ENCODE data around the gene TBC1D1. TPM values are rescaled to one million over a fixed set of nuclear protein-coding genes. Genes with fewer than 3 reads are reported as not detected.

Gene TBC1D1
- total and polyA plus RNA-seq, 2 of the 8 experiments (the other 6 are each of a cell fraction or from before 2014, with no cell fraction given) = 96.9 to 162 TPM

DNA sequence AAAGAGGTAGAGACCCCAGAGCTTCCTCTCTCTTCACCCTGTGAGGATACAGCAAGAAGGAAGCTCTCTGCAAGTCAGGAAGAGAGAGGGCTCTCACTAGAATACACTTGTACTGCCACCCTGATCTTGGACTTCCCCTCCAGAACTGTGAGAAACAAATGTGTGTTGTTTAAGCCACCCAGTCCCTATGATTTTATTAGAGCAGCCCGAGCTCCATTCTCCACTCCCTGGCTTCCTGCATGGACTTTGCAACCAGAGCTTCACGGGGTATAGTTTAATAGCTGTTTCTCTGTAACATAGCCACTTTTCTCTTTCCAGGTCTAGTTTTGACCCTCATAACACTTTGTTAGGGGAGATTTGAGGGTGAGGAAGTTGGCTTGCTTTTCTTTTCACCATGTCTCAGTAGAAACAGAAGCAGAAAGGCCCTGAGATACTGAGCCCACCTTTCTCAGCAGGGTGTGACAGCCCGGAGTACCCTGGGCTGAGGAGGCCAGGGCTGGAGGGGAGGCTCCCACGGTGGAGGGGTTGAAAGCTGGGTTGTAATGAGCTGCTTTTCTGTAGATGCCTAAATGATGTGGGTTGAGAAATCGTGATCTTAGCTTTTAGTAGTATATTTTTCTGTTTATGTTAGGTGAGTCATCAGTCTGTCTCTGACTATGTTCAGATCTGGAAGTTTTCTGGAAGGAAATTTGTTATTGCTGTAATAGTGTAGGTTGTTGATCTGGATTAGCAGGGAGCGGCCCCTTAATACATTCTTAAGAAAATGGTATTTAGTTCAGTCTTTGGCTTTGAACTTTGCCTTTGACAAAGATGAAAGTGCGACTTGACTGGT lies 187.9 kb downstream of the TBC1D1 start:
- H3K14ac ChIP-seq (ENCODE audit: insufficient read length) = no peak overlapping the region
- no peak overlapping the region for H3K4ac ChIP-seq (replicated peaks; ENCODE audit: insufficient read length, low read depth, low read length)
- H3K79me2 ChIP-seq (ENCODE audit: control insufficient read depth in 1 of 2, insufficient read depth in 2 of 2, low read length in 2 of 2) = no peaks in the 10 kb centered on the region
- ChIA-PET CTCF (ENCODE audit: partially characterized antibody) (interaction anchor here (0.8 to 2.5 kb wide), 7 partner anchors 9 to 101 kb away, joined by 3 to 21 read pairs (median 3); no protein-coding TSS in a partner anchor), POLR2A (ENCODE audit: partially characterized antibody) (no interaction called here)
- H2BK20ac ChIP-seq (ENCODE audit: low read length) = no peak overlapping the region
- no peak overlapping the region for H2BK5ac ChIP-seq (ENCODE audit: low read depth, low read length)
- DNase-seq (ENCODE audit: low read depth in 1 of 2, low spot score in 2 of 2) = no peak
- H2AFZ ChIP-seq (ENCODE audit: low read length) = no peak overlapping the region
- no peak for FAIRE-seq
- no peak overlapping the region for H2AK5ac ChIP-seq (ENCODE audit: low read depth, low read length)
- no peak overlapping the region for H4K8ac ChIP-seq (ENCODE audit: extremely low read depth, insufficient read depth, low read length)
- 89% methylated on average over 7 of the region's 7 CpGs; no CpG with 5 or more reads in 1 of the 2 experiments for WGBS, 2 experiments (ENCODE audit: extremely low coverage in 1 of 2, insufficient coverage in 1 of 2, insufficient read length in 1 of 2, insufficient replicate concordance in 2 of 2, low coverage in 1 of 2, low lambda C conversion rate in 2 of 2, missing lambda C conversion rate in 1 of 2)
- H3K4me3 ChIP-seq (ENCODE audit: extremely low read depth in 1 of 4, insufficient read depth in 2 of 4, low read depth in 3 of 4, low read length in 4 of 4) = no peak overlapping the region
- H4K5ac ChIP-seq (ENCODE audit: insufficient read length, low read depth, low read length) = no peak overlapping the region
- H3K18ac ChIP-seq (ENCODE audit: extremely low read depth, low read length) = no peak overlapping the region
- H3K56ac ChIP-seq (replicated peaks; ENCODE audit: insufficient read length, low read depth, low read length) = no peak overlapping the region
- H4K20me1 ChIP-seq (replicated peaks in 1 of 2; ENCODE audit: control insufficient read depth in 1 of 2, insufficient read depth in 2 of 2, low read length in 2 of 2) = no peaks in the 10 kb centered on the region
- no peak overlapping the region for H2BK12ac ChIP-seq (ENCODE audit: low read depth, low read length)
- H3K36me3 ChIP-seq (ENCODE audit: control insufficient read depth in 2 of 4, insufficient read depth in 4 of 4, low read length in 3 of 4) = peaks cover 0 to 2% (median 0%) of the 10 kb centered on the region in 4 experiments; a peak in 4 of 8 replicates
- H3K27ac ChIP-seq (ENCODE audit: low read depth, low read length) = no peak overlapping the region
- 0 out of 7 replicates have a peak, but pooled peaks cover 0 to 2% (median 0%) of the 10 kb centered on the region in 4 experiments for H3K4me1 ChIP-seq (replicated peaks in 1 of 4; ENCODE audit: control insufficient read depth in 3 of 4, insufficient read depth in 4 of 4, low read length in 3 of 4)
- H3K23me2 ChIP-seq (ENCODE audit: low read depth, low read length) = no peaks in the 10 kb centered on the region
- no peak overlapping the region for H2BK120ac ChIP-seq (replicated peaks; ENCODE audit: low read depth, low read length)
- no peaks in the 10 kb centered on the region; the same call in none of the 2 replicates for H3K79me1 ChIP-seq (ENCODE audit: low read depth, low read length)
- H3K9me3 ChIP-seq (ENCODE audit: insufficient read depth in 2 of 2, low read depth in 1 of 2, low read length in 1 of 2) = no peaks in the 10 kb centered on the region
- no peak overlapping the region for H4K91ac ChIP-seq (replicated peaks; ENCODE audit: insufficient read length, low read length)
- H2BK15ac ChIP-seq (ENCODE audit: low read length) = no peak overlapping the region
- H3K9ac ChIP-seq (replicated peaks in 1 of 4; ENCODE audit: extremely low read depth in 1 of 4, low read depth in 3 of 4, low read length in 3 of 4) = no peak overlapping the region
- no peak overlapping the region for H3K23ac ChIP-seq (ENCODE audit: insufficient read length)
- no peaks in the 10 kb centered on the region for H3K27me3 ChIP-seq (replicated peaks in 1 of 4; ENCODE audit: control insufficient read depth in 3 of 4, extremely low read depth in 1 of 4, insufficient read depth in 3 of 4, low read length in 3 of 4)
- H3K4me2 ChIP-seq (ENCODE audit: insufficient read depth in 1 of 2, low read depth in 2 of 2, low read length in 2 of 2) = no peak overlapping the region
- TF ChIP-seq HDAC6 (IDR thresholded peaks at IDR 0.05; ENCODE audit: low read depth, low read length) (no peak), CEBPB (IDR thresholded peaks at IDR 0.05; ENCODE audit: low read depth, low read length) (no peak), BRCA1 (IDR thresholded peaks at IDR 0.05; ENCODE audit: low read depth, low read length) (no peak), KDM1A (IDR thresholded peaks at IDR 0.05; ENCODE audit: borderline replicate concordance, low read length) (no peak), JUN (IDR thresholded peaks at IDR 0.05; ENCODE audit: low read depth, low read length) (no peak), RNF2 (IDR thresholded peaks at IDR 0.05; ENCODE audit: borderline replicate concordance, low read depth, low read length, missing control alignments, poor library complexity, severe bottlenecking) (no peak), CREB1 (IDR thresholded peaks at IDR 0.05) (no peak), SP4 (IDR thresholded peaks at IDR 0.05; ENCODE audit: low read length) (no peak), TEAD4 (IDR thresholded peaks at IDR 0.05; ENCODE audit: low read depth, low read length) (no peak), TBP (IDR thresholded peaks at IDR 0.05; ENCODE audit: low read depth, low read length) (no peak), FOSL1 (IDR thresholded peaks at IDR 0.05; ENCODE audit: insufficient read depth, low read depth, low read length) (no peak)
- TF ChIP-seq, protein P1, sequence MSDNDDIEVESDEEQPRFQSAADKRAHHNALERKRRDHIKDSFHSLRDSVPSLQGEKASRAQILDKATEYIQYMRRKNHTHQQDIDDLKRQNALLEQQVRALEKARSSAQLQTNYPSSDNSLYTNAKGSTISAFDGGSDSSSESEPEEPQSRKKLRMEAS (IDR thresholded peaks at IDR 0.05) = no peak
